HepG2 (cell line): ENCODE measurements around the gene PPP1R9A. TPM values are rescaled to one million over a fixed set of nuclear protein-coding genes. Genes with fewer than 3 reads are reported as not detected.

ENCODE experiments used
- CSRNP2 ChIP-seq: sonication (generic); formaldehyde crosslinking; conservative IDR thresholded peaks from 2 replicates; pipeline ENCODE4 v1.8.0; 2022; ENCODE audit warnings: low read depth, missing genetic modification reagents
- E2F2 ChIP-seq: sonication (generic); formaldehyde crosslinking; IDR thresholded peaks from 2 replicates; pipeline ENCODE4 v1.4.0; 2020; ENCODE audit warnings: missing genetic modification reagents, borderline replicate concordance
- HMG20B ChIP-seq: conservative IDR thresholded peaks from 2 replicates; pipeline ENCODE4 v1.6.1; 2016; ENCODE audit warnings: missing genetic modification reagents, missing compliant biosample characterization
- JUND ChIP-seq: sonication (generic); formaldehyde crosslinking; IDR thresholded peaks from 2 replicates; pipeline ENCODE4 v1.8.0; 2022; ENCODE audit warnings: mild to moderate bottlenecking, missing genetic modification reagents
- MIXL1 ChIP-seq: IDR thresholded peaks from 2 replicates; pipeline ENCODE4 v1.6.1; 2016
- SAFB2 ChIP-seq: sonication (generic); formaldehyde crosslinking; IDR thresholded peaks from 2 replicates; pipeline ENCODE4 v1.5.1; 2020; ENCODE audit warnings: missing genetic modification reagents, low read depth, mild to moderate bottlenecking, borderline replicate concordance
- THRA ChIP-seq: sonication (generic); formaldehyde crosslinking; IDR thresholded peaks from 2 replicates; pipeline ENCODE4 v1.4.0; 2020; ENCODE audit warnings: missing genetic modification reagents, borderline replicate concordance
- THYN1 ChIP-seq: sonication (generic); formaldehyde crosslinking; IDR thresholded peaks from 2 replicates; pipeline ENCODE4 v1.8.1; 2023; ENCODE audit warnings: low read depth, mild to moderate bottlenecking, moderate library complexity, missing genetic modification reagents, borderline replicate concordance
- ZBTB1 ChIP-seq: sonication (generic); formaldehyde crosslinking; IDR thresholded peaks from 2 replicates; pipeline ENCODE4 v1.4.0; 2020; ENCODE audit warnings: missing genetic modification reagents, borderline replicate concordance
- ZBTB7A ChIP-seq: sonication (generic); formaldehyde crosslinking; IDR thresholded peaks from 2 replicates; pipeline ENCODE4 v1.8.0; 2022; ENCODE audit warnings: mild to moderate bottlenecking, missing genetic modification reagents
- ZBTB7B ChIP-seq: sonication (generic); formaldehyde crosslinking; IDR thresholded peaks from 2 replicates; pipeline ENCODE4 v1.4.0; 2020; ENCODE audit warnings: missing genetic modification reagents
- ZGPAT ChIP-seq: IDR thresholded peaks from 2 replicates; pipeline ENCODE4 v1.6.1; 2016; ENCODE audit warnings: mild to moderate bottlenecking
- ZNF143 ChIP-seq: sonication (generic); formaldehyde crosslinking; IDR thresholded peaks from 2 replicates; pipeline ENCODE4 v1.4.0; 2020; ENCODE audit warnings: missing genetic modification reagents
- ZNF160 ChIP-seq: sonication (generic); formaldehyde crosslinking; IDR thresholded peaks from 2 replicates; pipeline ENCODE4 v1.8.0; 2022; ENCODE audit warnings: mild to moderate bottlenecking, inconsistent platforms, missing genetic modification reagents
- ZNF292 ChIP-seq: sonication (generic); formaldehyde crosslinking; IDR thresholded peaks from 2 replicates; pipeline ENCODE4 v1.8.1; 2022; ENCODE audit warnings: mild to moderate bottlenecking, low read depth, missing genetic modification reagents, borderline replicate concordance
- ZSCAN9 ChIP-seq: IDR thresholded peaks from 2 replicates; pipeline ENCODE4 v1.6.1; 2016; ENCODE audit warnings: borderline replicate concordance
- polyA plus RNA-seq, 8 experiments: library from polyadenylated mRNA; depleted of rRNA in 3 of 8; stranded (reverse) in 7 of 8; unstranded in 1 of 8; fragments of >200 nt; fragmentation: Illumina TruSeq in 4 of 8; extraction: Trizol in 4 of 8; gene quantifications; 2 replicates each; pipeline versions ENCODE4 v1.2.1 to v1.2.3, GENCODE V29; 2011 to 2016; ENCODE audit warnings: low read depth in 4 of 8, missing spikeins in 1 of 8, mixed read lengths in 1 of 8; ENCODE audit not compliant: insufficient read depth in 1 of 8
- total RNA-seq, 5 experiments: library from RNA; depleted of rRNA; stranded (reverse); fragments of >200 nt; fragmentation: Illumina TruSeq; extraction: Trizol; gene quantifications; 2 replicates each; pipeline ENCODE4 v1.2.3, GENCODE V29; 2016; ENCODE audit warnings: low read depth in 1 of 5
- TF ChIP-seq, protein P1 (sequence below): sonication (generic); formaldehyde crosslinking; conservative IDR thresholded peaks from 2 replicates; pipeline ENCODE4 v1.4.0; 2020; ENCODE audit warnings: missing genetic modification reagents
- TF ChIP-seq, protein P2 (sequence below): sonication (generic); formaldehyde crosslinking; IDR thresholded peaks from 2 replicates; pipeline ENCODE4 v1.4.0; 2020; ENCODE audit warnings: low read depth, mild to moderate bottlenecking, missing genetic modification reagents
- TF ChIP-seq, protein P3 (sequence below): sonication (generic); formaldehyde crosslinking; IDR thresholded peaks from 2 replicates; pipeline ENCODE4 v1.4.0; 2020; ENCODE audit warnings: missing genetic modification reagents
- TF ChIP-seq, protein P4 (sequence below): sonication (generic); formaldehyde crosslinking; conservative IDR thresholded peaks from 2 replicates; pipeline ENCODE4 v1.4.0; 2020; ENCODE audit warnings: missing genetic modification reagents

Gene PPP1R9A
- total and polyA plus RNA-seq, 2 of the 13 experiments (the other 11 are each of a cell fraction or from before 2014, with no cell fraction given): 11.4 to 31.9 TPM

DNA sequence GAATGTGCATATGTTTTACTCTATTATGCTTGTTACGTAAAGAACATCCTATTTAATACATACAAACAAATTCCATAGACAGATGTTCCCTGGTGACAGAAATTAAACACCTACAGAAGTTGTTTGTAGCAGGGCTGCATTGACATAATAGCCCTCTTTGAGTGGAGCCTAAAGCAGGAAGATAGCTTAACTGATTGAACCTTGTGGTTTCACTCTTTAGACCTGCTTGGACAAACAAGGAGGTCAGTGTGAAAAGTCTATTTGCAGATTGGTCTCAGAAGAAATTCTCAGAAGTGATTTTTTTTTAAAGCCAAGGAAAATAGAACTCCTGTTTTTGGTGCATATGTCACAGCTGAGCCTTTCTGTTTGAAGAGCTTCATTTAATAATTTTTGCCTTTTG, 121.3 kb downstream of the PPP1R9A start (continued):
- TF ChIP-seq, protein P1, sequence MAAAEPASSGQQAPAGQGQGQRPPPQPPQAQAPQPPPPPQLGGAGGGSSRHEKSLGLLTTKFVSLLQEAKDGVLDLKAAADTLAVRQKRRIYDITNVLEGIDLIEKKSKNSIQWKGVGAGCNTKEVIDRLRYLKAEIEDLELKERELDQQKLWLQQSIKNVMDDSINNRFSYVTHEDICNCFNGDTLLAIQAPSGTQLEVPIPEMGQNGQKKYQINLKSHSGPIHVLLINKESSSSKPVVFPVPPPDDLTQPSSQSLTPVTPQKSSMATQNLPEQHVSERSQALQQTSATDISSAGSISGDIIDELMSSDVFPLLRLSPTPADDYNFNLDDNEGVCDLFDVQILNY (CRISPR knock-in tag): no peak
- TF ChIP-seq THRA: peak; percentile 50; the same call in 1 of the 2 replicates
- TF ChIP-seq E2F2 (CRISPR knock-in tag): no peak
- TF ChIP-seq THYN1 (CRISPR knock-in tag): no peak
- TF ChIP-seq, protein P2, sequence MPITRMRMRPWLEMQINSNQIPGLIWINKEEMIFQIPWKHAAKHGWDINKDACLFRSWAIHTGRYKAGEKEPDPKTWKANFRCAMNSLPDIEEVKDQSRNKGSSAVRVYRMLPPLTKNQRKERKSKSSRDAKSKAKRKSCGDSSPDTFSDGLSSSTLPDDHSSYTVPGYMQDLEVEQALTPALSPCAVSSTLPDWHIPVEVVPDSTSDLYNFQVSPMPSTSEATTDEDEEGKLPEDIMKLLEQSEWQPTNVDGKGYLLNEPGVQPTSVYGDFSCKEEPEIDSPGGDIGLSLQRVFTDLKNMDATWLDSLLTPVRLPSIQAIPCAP: no peak
- TF ChIP-seq ZBTB7A: no peak
- no peak for TF ChIP-seq SAFB2 (CRISPR knock-in tag)
- peak; percentile 71 for TF ChIP-seq ZGPAT (CRISPR knock-in tag)
- TF ChIP-seq ZNF143 (CRISPR knock-in tag): no peak
- no peak for TF ChIP-seq JUND (CRISPR knock-in tag)
- TF ChIP-seq, protein P3, sequence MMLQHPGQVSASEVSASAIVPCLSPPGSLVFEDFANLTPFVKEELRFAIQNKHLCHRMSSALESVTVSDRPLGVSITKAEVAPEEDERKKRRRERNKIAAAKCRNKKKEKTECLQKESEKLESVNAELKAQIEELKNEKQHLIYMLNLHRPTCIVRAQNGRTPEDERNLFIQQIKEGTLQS (CRISPR knock-in tag): no peak
- TF ChIP-seq ZNF292 (CRISPR knock-in tag): peak; percentile 84; the same call in 1 of the 2 replicates
- TF ChIP-seq, protein P4, sequence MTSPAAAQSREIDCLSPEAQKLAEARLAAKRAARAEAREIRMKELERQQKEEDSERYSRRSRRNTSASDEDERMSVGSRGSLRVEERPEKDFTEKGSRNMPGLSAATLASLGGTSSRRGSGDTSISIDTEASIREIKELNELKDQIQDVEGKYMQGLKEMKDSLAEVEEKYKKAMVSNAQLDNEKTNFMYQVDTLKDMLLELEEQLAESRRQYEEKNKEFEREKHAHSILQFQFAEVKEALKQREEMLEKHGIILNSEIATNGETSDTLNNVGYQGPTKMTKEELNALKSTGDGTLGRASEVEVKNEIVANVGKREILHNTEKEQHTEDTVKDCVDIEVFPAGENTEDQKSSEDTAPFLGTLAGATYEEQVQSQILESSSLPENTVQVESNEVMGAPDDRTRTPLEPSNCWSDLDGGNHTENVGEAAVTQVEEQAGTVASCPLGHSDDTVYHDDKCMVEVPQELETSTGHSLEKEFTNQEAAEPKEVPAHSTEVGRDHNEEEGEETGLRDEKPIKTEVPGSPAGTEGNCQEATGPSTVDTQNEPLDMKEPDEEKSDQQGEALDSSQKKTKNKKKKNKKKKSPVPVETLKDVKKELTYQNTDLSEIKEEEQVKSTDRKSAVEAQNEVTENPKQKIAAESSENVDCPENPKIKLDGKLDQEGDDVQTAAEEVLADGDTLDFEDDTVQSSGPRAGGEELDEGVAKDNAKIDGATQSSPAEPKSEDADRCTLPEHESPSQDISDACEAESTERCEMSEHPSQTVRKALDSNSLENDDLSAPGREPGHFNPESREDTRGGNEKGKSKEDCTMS (CRISPR knock-in tag): no peak
- TF ChIP-seq ZSCAN9 (CRISPR knock-in tag): 0 out of 2 replicates have a peak, but pooled peaks have one; percentile 18
- TF ChIP-seq ZNF160 (CRISPR knock-in tag): no peak
- TF ChIP-seq CSRNP2 (CRISPR knock-in tag): no peak
- TF ChIP-seq HMG20B (CRISPR knock-in tag): peak; percentile 94
- no peak for TF ChIP-seq ZBTB1 (CRISPR knock-in tag)
- peak; percentile 50; the same call in 1 of the 2 replicates for TF ChIP-seq MIXL1 (CRISPR knock-in tag)
- no peak for TF ChIP-seq ZBTB7B (CRISPR knock-in tag)
